Parathyroid adenoma (tissue), 2 donors: ENCODE results near the gene ENC1.

ENCODE experiments used
- H2AFZ ChIP-seq: fragments of 300-600 bp; sonication (generic); one replicate; pipeline ENCODE4 v1.7.0; 2017; ENCODE audit warnings: antibody characterized with exemption, mild to moderate bottlenecking
- H3K27ac ChIP-seq: fragments of 300-600 bp; sonication (generic); one replicate; pipeline ENCODE4 v1.7.0; 2017
- H3K27me3 ChIP-seq: fragments of 300-600 bp; sonication (generic); one replicate; pipeline ENCODE4 v1.7.0; 2017; ENCODE audit warnings: low read length; ENCODE audit not compliant: control insufficient read depth, insufficient read depth
- H3K36me3 ChIP-seq: fragments of 300-600 bp; sonication (generic); one replicate; pipeline ENCODE4 v1.7.0; 2017; ENCODE audit warnings: low read length; ENCODE audit not compliant: control insufficient read depth, insufficient read depth
- H3K4me1 ChIP-seq: fragments of 300-600 bp; sonication (generic); one replicate; pipeline ENCODE4 v1.7.0; 2017; ENCODE audit warnings: control low read depth
- H3K4me2 ChIP-seq: fragments of 300-600 bp; sonication (generic); one replicate; pipeline ENCODE4 v1.7.0; 2017; ENCODE audit warnings: low read length
- H3K4me3 ChIP-seq: fragments of 300-600 bp; sonication (generic); one replicate; pipeline ENCODE4 v1.7.0; 2017; ENCODE audit warnings: low read depth, low read length
- H3K79me2 ChIP-seq: fragments of 300-600 bp; sonication (generic); one replicate; pipeline ENCODE4 v1.7.0; 2017; ENCODE audit warnings: control low read depth
- H3K9ac ChIP-seq: fragments of 300-600 bp; sonication (generic); one replicate; pipeline ENCODE4 v1.7.0; 2017; ENCODE audit warnings: mild to moderate bottlenecking
- H3K9me3 ChIP-seq: fragments of 300-600 bp; sonication (generic); one replicate; pipeline ENCODE4 v1.7.0; 2017; ENCODE audit warnings: low read length; ENCODE audit not compliant: control insufficient read depth
- CTCF ChIP-seq: fragments of 300-600 bp; sonication (generic); IDR thresholded peaks from one replicate; pipeline ENCODE4 v1.7.0; 2017; ENCODE audit warnings: antibody characterized with exemption, mild to moderate bottlenecking
- donor health status: primary hyperparathyroidism.

Gene ENC1

GRCh38 chr5:74670396-74671038, 30.0 kb upstream of the ENC1 start:
- no peaks in the 10 kb centered on the region for H3K27me3 ChIP-seq
- no peaks in the 10 kb centered on the region for H3K79me2 ChIP-seq
- no peak overlapping the region for H2AFZ ChIP-seq
- H3K4me3 ChIP-seq = no peak overlapping the region
- H3K4me2 ChIP-seq = no peak overlapping the region
- no peak overlapping the region for H3K9ac ChIP-seq
- H3K4me1 ChIP-seq = peaks cover 6% of the 10 kb centered on the region
- H3K27ac ChIP-seq = no peak overlapping the region
- H3K36me3 ChIP-seq = no peaks in the 10 kb centered on the region
- TF ChIP-seq CTCF = no peak
- no peaks in the 10 kb centered on the region for H3K9me3 ChIP-seq

- no peak for TF ChIP-seq CTCF
These were observed 29.3 kb upstream of the ENC1 start for GRCh38 chr5:74669821-74670220.

GRCh38 chr5:74667396-74667795, 26.9 kb upstream of the ENC1 start:
- H3K27me3 ChIP-seq = no peaks in the 10 kb centered on the region
- H3K4me2 ChIP-seq = no peak overlapping the region
- H3K36me3 ChIP-seq = no peaks in the 10 kb centered on the region
- no peak overlapping the region for H3K27ac ChIP-seq
- no peaks in the 10 kb centered on the region for H3K79me2 ChIP-seq
- H3K9ac ChIP-seq = no peak overlapping the region
- no peak overlapping the region for H3K4me3 ChIP-seq
- no peaks in the 10 kb centered on the region for H3K9me3 ChIP-seq
- no peaks in the 10 kb centered on the region for H3K4me1 ChIP-seq
- H2AFZ ChIP-seq = no peak overlapping the region
- TF ChIP-seq CTCF = no peak

More at GRCh38 chr5:74669821-74670220, 29.3 kb upstream of the ENC1 start:
- Histone ChIP-seq H3K9ac (no peak overlapping the region), H3K4me2 (no peak overlapping the region), H3K36me3 (no peaks in the 10 kb centered on the region), H3K9me3 (no peaks in the 10 kb centered on the region), H3K4me1 (peaks cover 6% of the 10 kb centered on the region), H3K27ac (no peak overlapping the region), H3K27me3 (no peaks in the 10 kb centered on the region), H2AFZ (no peak overlapping the region), H3K79me2 (no peaks in the 10 kb centered on the region), H3K4me3 (no peak overlapping the region)

GRCh38 chr5:74665816-74666215, 25.3 kb upstream of the ENC1 start:
- no peak for TF ChIP-seq CTCF
- Histone ChIP-seq H3K27ac (no peak overlapping the region), H3K4me3 (no peak overlapping the region)

GRCh38 chr5:74665273-74665672, 24.7 kb upstream of the ENC1 start:
- Histone ChIP-seq H3K9me3 (no peaks in the 10 kb centered on the region), H3K4me2 (no peak overlapping the region), H3K27ac (no peak overlapping the region), H3K36me3 (no peaks in the 10 kb centered on the region), H3K9ac (no peak overlapping the region), H3K4me3 (no peak overlapping the region), H3K27me3 (no peaks in the 10 kb centered on the region), H2AFZ (no peak overlapping the region), H3K79me2 (no peaks in the 10 kb centered on the region), H3K4me1 (no peaks in the 10 kb centered on the region)
- no peak for TF ChIP-seq CTCF

More at GRCh38 chr5:74665816-74666215, 25.3 kb upstream of the ENC1 start:
- Histone ChIP-seq H3K4me1 (no peaks in the 10 kb centered on the region), H3K4me2 (no peak overlapping the region), H2AFZ (no peak overlapping the region), H3K9ac (no peak overlapping the region), H3K36me3 (no peaks in the 10 kb centered on the region), H3K79me2 (no peaks in the 10 kb centered on the region), H3K9me3 (no peaks in the 10 kb centered on the region), H3K27me3 (no peaks in the 10 kb centered on the region)
